GM18517 (cell line): Measurements from ENCODE around the gene EPHA3.
A peak's percentile ranks its signal among the peaks of the same experiment; 100 is the strongest.

Experiments
- ATAC-seq: cut with Tn5 transposase; IDR thresholded peaks from one replicate; pipeline ENCODE4 v1.9.1; 2021; ENCODE audit warnings: mild to moderate bottlenecking, moderate library complexity; ENCODE audit not compliant: unreplicated experiment

Gene EPHA3

GRCh38 chr3:89107461-89108290, at the start of gene EPHA3:
Gene EPHA3, plus strand, starts transcription at chr3:89107621. Its CDS starts 128 bp downstream, at chr3:89107749.
- peak; percentile 84 for ATAC-seq

GRCh38 chr3:89058371-89058770, 49.0 kb upstream of the EPHA3 start:
- no peak for ATAC-seq

GRCh38 chr3:89059211-89059925, 48.1 kb upstream of the EPHA3 start:
- no peak for ATAC-seq

- ATAC-seq, result no peak
These were observed 46.2 kb upstream of the EPHA3 start for GRCh38 chr3:89061259-89061658.

- no peak for ATAC-seq
These were observed 39.7 kb upstream of the EPHA3 start for GRCh38 chr3:89067736-89068135.

GRCh38 chr3:89072642-89073041, 34.8 kb upstream of the EPHA3 start:
- ATAC-seq, result no peak

GRCh38 chr3:89079944-89080343, 27.5 kb upstream of the EPHA3 start:
- no peak for ATAC-seq

GRCh38 chr3:89087851-89088250, 19.6 kb upstream of the EPHA3 start:
- ATAC-seq, result no peak

- ATAC-seq, result no peak
These were observed 9.2 kb upstream of the EPHA3 start for GRCh38 chr3:89098173-89098572.

GRCh38 chr3:89098964-89099585, 8.3 kb upstream of the EPHA3 start:
- ATAC-seq, result peak; percentile 96

GRCh38 chr3:89101251-89101650, 6.2 kb upstream of the EPHA3 start:
- no peak for ATAC-seq

- no peak for ATAC-seq
These were observed 5.5 kb upstream of the EPHA3 start for GRCh38 chr3:89101921-89102320.

- no peak for ATAC-seq
These were observed 2.9 kb upstream of the EPHA3 start for GRCh38 chr3:89104499-89104898.

GRCh38 chr3:89105503-89105902, 1.9 kb upstream of the EPHA3 start:
- ATAC-seq, result no peak

GRCh38 chr3:89108291-89108550, 800 bp downstream of the EPHA3 start:
- no peak for ATAC-seq

GRCh38 chr3:89113344-89113743, 5.9 kb downstream of the EPHA3 start:
- ATAC-seq, result no peak

- ATAC-seq, result no peak
These were observed 6.7 kb downstream of the EPHA3 start for GRCh38 chr3:89113893-89114840.

GRCh38 chr3:89114841-89115223, 7.4 kb downstream of the EPHA3 start:
- no peak for ATAC-seq

GRCh38 chr3:89116476-89116875, 9.1 kb downstream of the EPHA3 start:
- no peak for ATAC-seq

GRCh38 chr3:89138048-89138447, 30.6 kb downstream of the EPHA3 start:
- no peak for ATAC-seq

- no peak for ATAC-seq
These were observed 32.4 kb downstream of the EPHA3 start for GRCh38 chr3:89139870-89140269.
